HG02571 (cell line): ENCODE measurements around the gene DLGAP3.
A peak's percentile ranks its signal among the peaks of the same experiment; 100 is the strongest.

ENCODE experiments used
- ATAC-seq: cut with Tn5 transposase; IDR thresholded peaks from one replicate; pipeline ENCODE4 v1.9.1; 2021; ENCODE audit warnings: mild to moderate bottlenecking, moderate library complexity; ENCODE audit not compliant: unreplicated experiment

Gene DLGAP3

DNA sequence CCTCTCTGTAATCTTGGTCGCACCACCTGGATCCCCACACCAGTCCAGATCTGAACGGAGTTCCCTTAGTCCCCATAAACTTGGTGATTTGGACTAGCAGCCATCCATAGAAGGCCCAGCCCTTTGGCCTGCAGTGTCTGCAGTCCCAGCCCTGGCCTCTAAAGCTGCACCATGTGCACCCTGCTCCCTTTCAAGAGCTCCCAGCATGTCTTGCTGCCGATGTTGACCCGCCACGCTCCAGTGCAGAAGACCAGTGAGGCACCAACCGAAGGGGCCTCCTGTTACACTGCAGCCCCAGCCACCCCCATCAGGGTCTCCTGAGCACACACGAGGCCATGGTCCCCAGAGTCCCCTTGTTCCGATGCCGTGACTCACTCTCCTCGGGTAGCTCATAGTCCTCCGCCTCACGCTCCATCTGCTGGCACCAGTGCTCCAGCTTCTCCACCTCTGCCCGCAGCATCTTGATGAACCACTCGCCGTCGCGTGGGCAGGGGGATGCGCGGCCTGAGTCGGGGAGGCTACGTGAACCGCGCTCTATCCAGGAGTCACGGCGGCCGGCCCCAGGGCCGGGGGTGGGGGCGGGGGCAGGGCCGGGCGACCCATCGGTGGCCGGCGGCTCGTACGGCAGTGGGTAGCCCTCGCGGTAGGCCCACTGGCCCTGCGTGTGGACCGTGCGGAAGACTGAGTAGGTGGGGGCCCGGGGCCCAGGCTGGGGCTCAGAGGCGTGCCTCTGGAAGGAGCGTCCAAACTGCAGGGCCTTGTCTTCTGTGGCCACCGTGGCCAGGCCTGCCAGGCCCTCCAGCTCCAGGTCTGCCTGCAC is 61.0 kb downstream of the DLGAP3 start:
- no peak for ATAC-seq

DNA sequence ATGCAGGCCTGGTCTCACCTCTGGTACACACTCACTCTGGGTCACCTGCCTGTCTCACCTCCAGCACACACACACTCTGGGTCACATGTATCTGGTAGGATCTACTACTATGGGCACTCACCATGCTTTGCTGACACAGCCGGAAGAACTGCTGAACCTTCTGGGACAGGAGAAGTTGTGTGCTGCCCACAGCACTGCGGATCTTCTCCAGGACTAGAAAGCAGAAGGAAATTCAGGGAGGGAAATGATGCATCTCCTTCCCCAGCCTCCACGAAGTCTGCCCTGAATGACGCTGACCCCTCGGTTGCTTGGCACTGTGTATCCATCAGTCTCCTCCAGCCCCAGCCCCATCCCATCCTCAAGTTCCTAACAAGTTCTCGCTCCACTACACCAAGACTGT is 62.0 kb downstream of the DLGAP3 start:
- ATAC-seq, result no peak

DNA sequence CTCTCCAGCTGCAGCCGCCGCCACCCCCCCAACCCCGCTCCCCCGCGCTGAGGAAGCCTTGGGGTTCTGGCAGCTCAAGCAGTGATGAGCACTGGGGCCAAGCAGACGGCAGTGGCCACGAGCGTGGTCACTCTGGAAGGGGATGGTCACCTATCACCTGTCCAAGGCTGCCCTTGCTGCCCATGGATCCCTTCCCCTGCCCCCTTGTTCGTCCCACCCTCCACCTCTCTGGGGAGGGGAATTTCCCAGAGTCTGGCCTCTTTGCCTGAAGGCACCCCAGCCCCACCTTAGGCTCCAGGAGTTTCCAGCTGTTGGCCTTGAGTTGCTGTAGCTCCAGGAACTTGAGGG is 62.7 kb downstream of the DLGAP3 start:
- ATAC-seq, result no peak

DNA sequence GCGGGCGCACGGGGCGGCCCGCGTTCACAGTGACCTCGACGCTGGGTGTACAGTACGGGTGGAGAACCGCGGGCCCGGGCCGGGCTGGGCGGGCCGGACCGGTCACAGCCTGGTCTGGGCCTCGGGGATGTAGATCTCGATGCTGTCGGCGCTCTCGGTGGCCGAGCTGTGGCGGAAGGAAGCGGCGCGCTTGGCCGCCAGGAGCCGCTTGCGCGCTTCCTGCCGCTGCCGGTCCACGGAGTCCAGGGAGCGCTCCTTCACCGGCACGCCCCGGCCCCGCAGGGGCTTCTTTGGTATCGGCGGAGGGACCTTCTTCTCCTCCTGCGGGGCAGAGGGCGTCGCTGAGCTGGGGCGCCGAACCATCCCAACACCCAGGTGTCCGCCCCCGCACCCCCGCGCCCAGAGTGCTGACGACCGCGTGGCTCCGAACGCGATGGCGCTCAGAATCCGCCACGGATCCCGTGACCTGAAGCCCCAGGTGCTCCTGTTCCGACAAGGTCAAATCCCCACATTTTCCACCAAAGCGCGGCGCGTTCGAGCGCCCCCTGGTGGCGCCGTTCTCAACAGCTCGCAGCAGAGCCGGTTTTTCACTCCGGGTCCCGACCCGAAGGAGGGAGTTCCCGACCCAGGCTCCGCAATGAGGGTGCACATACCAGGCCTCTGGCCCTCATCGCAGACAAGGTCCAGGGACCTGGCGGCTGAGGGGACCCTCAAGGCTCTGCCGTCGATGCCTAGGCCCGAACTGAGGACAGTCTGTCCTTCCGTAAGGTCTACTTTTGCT is 63.3 kb downstream of the DLGAP3 start:
- ATAC-seq, result peak; percentile 60

DNA sequence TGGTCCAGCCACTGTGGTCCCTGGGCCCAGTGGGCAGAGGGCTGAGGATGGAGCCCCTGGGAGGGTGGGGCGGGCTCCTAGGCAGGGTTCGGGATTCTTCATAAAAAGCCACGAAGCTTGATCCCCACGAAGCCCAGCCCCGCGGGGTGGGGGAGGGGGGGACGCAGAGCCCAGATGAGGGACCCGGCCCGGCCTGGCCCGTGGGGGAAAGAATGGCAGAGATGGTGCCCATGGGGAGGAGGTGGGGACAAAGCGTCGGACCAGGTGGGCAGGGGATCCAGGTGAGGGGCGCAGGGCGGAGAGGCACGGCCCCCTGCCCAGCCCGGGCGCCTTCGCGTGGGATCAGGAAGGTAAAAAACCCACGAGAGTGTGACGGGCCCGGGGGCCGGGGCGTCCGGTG is 63.9 kb downstream of the DLGAP3 start:
- ATAC-seq, result no peak

DNA sequence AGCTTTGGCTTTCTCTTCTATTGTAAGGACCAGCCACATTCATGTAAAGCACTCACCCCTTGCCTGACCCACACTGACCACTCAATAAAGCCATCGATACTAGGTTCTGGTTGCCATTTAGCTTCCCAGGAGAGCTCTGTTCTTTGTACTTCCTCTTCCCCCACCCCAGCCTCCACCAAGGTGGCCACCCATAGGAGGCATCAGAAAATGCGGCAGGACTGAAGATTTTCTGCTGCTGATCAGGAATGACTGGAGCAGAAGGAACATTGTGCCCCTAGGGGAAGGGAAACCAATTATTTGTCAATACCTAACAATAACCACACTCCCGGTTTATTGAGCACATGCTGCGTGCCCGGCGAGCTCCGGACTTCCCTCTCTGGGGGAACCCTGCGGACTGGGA is 64.7 kb downstream of the DLGAP3 start:
- no peak for ATAC-seq

DNA sequence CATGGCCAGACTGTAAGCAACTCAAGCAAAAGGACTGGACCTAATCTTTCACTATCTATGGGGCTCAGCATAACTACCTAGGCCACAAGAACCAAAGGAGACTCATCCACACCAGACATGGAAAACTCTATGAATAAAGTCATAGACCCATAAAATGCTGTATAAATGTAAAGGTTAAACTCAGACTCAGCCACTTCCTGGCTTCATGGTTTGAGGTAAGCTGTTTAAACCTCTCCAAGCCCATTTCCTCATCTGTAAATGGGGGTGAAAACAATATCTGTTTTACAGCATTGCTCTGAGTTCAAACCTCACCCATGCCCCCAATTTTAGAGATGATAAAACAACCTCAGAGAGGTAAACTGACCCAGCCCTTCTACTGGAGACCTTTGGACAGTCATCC is 65.9 kb downstream of the DLGAP3 start:
- ATAC-seq, result no peak

DNA sequence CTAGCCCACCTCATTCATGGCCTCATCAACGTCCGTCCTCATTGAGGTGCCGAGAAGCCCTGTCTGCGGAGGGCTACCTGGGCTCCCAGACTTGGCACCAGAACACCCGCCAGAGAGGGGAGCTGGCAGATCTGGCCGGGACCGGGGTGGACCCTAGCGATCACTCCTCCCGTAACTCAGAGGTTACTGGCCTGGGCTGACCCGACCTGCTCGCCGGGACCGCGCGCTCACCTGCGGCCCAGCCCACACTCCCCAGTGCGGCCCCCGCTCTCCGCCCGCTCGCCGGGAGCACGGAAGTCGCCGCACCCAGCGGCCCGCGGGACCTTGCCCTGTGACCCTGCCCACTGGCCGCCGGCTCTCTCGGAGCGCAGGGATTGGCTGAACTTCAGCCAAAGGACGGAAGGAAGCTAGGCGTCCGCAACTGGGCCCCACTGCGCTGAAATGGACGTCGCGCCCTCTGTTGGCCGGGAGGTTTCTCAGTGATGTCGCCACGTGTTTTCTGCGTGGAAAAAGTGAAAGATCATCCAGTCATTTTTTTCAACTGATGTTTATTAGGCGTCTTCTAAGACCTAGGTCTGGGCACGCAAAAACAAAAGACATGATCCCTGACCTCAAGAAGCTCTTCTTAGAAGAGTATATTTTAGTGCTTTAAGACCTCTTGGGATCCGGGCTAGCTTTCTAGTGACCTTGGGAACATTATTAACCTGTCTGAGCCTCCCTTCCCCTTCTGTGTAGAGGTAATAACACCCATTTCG is 69.8 kb downstream of the DLGAP3 start, which contains the start of gene SMIM12:
SMIM12 (minus strand) TSS at position 304 of the 755 bp plus-strand sequence. CDS start 3,772 bp downstream, outside the sequence.
- peak; percentile 95 for ATAC-seq

DNA sequence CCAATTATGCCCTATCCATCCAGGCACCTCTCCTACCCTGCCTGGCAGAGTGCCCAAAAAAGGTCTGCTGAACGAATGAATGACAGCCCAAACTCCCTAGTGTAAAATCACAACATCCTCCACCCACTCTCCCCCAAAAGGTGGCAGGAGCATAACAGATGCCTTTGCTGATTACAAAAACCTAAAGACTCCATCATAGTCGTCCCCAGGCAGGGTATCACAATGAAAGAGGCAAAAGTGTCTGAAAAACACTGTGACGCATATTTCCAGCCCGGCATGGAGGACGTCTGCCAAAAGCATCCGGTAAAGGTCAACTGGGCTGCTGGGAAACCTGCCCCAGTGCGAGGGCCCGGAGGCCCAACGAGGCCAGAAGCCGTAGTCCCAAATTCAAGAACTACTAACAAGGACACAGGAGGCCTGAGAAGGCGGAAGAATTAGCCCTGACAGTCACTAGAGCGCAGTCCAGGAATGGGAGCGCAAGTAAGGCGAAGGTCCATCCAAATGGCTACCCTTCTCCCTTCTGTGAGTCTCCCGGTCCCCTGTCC is 70.5 kb downstream of the DLGAP3 start:
- peak; percentile 5 for ATAC-seq

DNA sequence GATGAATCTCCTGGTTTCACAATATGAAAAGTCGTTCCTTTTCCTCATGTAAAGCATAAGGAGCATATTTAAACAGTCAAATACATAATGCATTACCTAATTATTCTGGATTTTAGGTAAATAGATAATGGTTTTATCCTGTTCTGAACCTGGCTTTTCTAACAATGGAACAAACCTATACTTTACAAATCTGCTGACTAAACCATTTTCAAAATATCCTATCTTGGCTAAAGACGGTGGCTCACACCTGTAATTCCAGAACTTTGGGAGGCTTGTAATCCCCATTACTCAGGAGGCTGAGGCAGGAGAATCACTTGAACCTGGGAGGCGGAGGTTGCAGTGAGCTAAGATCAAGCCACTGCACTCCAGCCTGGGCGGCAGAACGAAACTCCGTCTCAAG is 72.8 kb downstream of the DLGAP3 start:
- no peak for ATAC-seq

DNA sequence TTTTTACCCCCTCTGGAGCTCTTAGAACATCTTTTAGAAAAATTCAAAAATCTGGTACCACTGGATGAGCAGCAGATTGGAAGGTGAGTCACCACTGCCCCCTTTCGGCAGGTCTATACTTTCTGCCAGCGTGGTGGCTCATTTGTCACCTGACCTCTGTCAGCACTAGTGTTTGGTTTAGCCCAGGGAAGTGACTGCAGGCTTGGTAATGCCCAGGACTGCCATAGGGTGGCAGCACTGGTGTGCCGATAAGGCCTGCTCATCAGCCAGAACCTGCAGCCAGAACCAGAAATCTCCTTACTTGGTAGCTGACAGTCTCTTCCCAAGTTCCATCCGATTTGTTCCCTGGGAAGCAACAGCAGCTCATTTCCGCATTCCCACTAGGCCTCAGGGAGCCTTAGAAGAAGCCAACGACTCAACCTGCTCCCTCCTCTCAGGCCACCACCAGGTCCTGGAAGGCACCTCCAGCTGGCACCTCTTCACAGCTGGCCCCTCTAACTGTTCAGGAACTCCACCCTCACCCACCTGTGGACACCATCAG is 76.7 kb downstream of the DLGAP3 start:
- peak; percentile 94 for ATAC-seq

DNA sequence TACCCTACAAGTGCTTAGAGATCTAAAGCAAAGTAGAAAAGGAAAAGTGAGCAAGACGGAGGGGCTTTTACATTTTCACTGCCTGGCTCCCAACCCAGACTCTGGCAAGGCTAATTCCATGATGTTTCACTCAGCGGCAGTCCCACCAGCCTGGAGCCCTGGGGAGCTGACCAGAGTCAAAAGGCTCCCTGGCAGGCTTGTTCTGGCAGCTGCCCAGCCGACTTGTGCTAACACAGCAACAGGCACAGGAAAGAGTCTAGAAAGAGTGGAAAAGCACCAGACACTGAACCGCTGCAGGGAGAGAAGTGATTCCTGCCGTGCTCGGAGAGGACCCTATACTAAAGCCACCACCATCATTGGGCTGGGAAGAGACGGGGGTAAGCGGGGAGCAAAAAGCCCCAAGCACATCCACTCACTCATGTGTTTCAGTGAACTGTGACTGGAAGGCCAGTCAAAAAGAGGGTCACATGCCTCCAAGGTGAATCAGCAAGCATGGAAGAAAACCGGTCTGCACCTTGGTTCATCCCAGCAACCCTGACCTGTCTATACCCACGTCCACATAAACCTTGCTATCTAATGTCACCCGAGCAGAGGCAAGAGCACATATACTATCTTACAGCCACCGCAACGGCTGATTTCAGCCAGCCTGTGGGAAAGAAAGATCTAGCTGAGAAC is 77.9 kb downstream of the DLGAP3 start:
- ATAC-seq, result no peak

DNA sequence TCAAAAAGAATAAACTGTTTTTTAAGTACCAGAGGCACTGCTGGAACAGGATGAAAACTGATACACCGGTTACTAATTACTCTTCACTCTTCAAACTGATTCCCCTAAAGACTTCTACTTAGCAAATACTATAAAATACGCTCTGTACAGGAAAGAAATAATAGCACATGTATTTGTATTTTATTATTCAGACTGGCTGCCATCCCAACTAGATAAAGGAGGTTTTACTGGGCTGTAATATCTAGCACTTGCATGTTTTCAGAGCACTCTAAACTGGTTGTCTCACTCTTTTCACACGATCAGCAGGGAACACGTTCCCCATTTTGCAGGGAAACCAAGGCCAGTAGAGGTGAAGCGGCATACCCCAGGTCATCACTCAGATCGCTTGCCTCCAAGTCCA is 79.1 kb downstream of the DLGAP3 start:
- ATAC-seq, result no peak

DNA sequence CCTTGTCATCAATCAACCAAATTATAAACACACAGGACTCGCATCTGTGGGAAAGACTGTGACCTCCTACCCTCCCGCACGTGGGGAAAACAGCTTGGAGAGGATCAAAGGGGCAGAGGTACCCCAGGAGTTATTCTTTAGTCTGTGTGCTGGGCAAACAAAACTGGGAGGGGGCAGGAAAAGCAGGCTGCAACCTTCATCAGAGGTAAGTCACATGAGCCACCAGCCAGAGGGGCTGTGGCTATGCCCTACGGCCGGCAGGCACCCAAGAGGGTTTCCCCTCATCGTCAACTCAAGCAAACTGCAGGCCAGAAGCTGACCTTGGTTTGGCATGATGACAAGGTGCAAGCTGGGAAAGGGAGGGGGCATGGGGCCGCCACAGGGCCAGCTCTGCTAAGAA is 82.4 kb downstream of the DLGAP3 start:
- no peak for ATAC-seq

DNA sequence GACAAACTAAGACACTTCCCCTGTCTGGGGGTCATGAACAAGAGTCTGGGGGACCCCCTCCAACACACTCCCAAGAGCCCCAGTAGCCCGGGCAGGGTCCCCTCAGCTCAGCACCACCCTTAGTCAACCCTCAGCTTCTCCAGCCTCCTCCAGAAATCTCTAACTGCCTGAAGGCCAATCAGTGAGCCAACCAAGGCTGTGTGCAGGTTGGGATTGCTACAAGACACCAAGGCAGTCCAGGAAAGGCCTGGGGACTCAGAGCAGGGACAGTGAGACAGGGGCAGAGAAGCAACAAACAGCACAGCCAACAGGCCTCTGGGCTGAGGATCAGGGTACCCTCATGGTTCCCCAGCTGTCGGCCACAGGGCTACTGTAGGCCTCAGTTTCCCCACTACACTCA is 83.2 kb downstream of the DLGAP3 start:
- no peak for ATAC-seq

DNA sequence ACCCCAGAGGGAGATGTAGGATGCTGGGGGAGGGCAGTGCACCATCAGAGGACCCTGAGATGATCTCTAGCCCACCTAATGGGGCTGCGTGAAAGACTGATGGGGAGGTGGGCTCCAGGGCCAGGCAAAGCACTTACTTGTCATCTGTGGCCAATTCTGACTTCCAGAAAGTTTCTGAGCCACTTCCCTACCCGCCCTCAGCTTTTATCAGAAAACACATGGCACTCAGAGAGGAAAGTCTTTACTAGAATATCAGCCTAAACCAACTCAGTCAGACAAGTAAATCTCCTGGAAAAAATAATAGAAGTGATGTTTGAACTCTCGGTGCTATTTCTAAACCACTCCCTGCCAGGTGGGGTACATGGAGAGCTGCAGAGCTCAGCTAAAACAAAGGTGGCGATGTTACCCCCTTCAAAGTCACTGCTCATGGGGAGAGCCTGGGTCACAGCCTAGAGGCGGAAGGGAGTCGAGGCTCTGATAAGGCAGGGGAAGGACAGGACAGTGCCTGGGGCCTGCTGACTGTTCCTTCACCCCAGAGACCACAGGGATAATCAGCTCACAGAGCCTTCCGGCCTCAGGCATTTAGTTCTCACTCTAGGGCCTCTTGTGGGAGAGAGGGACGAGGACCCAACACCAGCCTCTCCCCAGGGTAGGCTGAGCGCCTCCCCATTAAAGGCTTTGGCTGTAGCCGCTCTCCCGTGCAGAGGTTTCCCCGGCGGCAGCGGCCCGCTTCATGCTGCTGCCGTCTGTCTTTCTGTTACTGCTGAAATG is 84.1 kb downstream of the DLGAP3 start:
- no peak for ATAC-seq

DNA sequence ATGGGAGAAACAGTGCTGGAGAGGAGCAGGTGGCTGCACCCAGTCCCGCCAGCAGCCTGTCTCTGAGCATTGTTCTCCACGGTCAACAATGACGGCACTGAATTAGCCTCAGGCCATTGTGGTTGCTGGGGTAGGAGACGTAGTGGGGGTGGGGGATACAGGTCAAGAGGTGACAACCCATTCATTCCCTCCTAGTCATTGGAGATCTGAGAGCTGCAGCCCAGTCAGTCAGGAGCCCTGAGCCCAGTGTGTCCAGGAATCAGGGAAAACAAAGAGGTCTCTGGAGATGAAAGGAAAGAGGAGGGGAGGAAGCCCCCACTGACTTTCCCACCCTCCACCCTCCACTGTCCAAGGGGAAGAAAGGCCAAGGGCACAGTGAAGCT is 85.2 kb downstream of the DLGAP3 start:
- ATAC-seq, result no peak

DNA sequence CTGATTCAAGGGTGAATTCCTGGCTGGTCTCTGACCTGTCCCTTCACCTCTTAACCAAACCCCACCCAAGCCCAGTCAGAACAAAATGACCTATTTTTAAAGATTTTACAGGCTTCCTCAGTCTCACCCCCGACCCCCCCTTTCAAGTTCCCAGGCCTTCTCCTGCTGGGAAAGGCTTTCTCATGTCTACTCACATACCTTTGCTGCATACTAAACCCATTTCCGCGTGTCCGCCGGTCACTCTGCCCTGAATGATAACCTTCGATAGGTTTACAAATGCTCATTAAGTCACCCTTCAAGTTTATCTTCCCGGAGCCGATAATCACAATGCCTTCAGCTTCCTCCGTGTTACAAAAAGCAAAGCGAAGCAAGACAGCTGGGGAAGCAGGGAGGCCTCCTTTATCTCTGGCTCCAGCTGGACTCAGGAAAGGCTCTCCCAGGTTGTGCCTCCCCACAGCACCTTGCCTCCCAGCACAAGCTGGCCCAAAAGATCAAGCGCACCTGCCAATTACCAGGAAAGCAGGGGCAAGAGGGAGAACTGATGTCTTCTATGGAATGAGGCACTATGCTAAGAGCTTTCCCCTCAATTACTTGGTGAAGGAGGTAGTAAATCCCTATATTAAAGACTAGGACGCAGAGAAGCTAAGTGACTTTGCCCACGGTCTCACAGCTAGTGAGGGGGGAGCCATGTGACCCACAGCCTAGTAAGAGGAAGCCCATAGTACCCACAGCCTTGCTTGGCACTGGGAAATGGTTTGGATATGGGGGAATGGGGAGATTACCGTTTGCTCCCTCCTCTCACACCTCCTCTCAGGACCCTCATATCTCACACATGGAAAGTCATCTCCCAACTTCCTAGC is 85.8 kb downstream of the DLGAP3 start:
- ATAC-seq, result no peak

DNA sequence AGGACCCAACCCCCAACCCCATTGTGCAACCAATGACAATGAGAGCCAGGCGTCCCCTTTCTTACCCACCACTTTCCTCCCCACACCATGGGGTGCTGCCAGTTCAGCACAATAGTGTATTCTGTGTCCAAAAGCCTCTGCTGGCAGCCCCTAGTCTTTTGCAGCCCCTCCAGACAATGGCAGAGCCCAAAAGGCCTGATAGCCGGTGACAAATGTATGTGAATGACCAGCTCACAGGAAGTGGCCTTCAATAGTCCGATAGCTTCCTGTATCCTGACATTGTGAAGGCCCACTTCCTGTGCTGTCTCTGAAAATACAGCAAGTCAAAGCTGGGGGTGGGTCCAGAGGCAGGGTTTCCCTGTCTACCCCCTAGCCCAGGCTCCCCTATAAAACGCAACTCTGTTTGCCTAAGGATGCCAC is 86.5 kb downstream of the DLGAP3 start:
- ATAC-seq, result no peak
